Measurements from ENCODE around the gene SSC5D.

- TF ChIP-seq CTCF (IDR thresholded peaks at IDR 0.05) (no peak), ZFX (IDR thresholded peaks at IDR 0.05; ENCODE audit: borderline replicate concordance) (no peak)
These were observed 31.4 kb downstream of the SSC5D start for GRCh38 chr19:55519451-55520311.

Data from 22Rv1 (cell line).